Measurements from ENCODE around the gene TEKT5.
"Not testable (repeated sequence)": the region's sequence is repeated elsewhere in the genome, so short reads cannot be mapped to it uniquely, and the experiment has no call there.

The TEKT5 gene

DNA sequence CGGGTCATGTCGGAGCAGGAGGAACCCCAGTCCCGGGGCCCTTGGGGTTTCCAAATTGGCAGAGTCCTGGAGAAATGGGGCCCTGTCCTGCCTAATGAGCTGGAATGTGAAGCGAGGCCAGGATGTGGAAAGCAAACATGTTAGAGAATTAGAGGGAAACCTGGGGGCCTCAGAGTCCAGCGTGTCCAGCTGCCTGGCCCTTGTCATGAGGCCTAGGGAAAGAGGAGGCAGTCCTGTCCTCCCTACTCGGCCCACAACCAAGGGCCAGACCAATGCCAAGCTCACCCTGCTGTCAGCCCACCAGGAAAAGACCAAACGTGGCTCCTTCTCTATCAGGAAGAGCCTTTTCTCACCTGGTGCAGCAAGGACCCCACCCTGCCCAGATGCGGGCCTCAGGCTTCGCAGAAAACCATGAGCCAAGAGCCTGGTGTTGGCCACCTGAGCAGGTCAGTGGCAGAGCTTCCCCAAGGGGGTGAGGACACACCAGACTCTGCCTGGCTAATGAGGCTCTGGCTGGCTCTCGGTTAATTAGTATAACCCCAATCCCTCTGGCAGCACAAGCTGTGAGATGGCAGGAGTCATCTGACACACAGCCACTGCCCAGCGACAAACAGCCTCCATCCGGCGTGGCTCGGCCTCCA lies 10.1 kb downstream of the TEKT5 start:
- DNase-seq, result no peak

GRCh38 chr16:10683170-10683569 lies 11.6 kb downstream of the TEKT5 start:
- DNase-seq, result no peak

DNA sequence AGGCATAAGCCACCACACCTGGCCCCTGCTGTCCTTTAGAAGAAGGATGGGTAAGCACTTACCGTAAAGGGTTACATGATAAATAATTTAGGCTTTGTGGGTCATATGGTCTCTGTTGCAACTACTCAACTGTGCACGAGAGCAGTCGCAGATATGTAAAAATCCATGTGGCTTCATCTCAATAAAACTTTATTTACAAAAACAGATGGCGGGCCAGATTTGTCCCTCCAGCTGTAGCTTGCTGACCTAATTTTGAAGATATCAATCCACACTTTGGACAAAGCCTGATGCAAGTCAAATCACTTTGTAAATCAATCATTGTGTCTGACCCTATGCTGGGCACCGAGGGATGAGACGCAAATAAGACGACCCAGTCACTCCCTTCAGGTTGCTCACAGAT lies 12.1 kb downstream of the TEKT5 start:
- DNase-seq, result no peak

- no peak for DNase-seq
These were observed 13.1 kb downstream of the TEKT5 start for GRCh38 chr16:10681310-10682308.

GRCh38 chr16:10679921-10680320 lies 14.8 kb downstream of the TEKT5 start:
- no peak for DNase-seq

DNA sequence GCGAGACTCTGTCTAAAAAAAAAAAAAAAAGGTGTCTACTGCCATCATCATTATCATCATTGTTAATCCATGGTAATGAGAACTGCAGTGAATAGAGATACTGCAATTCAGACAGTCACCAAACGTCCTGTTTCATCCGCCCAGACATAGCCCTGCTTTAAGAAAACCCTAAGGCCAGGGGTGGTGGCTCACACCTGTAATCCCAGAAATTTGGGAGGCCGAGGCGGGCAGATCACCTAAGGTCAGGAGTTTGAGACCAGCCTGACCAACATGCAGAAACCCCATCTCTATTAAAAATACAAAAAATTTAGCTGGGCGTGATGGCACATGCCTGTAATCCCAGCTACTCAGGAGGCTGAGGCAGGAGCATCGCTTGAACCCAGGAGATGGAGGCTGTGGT lies 15.3 kb downstream of the TEKT5 start:
- not testable (repeated sequence) for DNase-seq

GRCh38 chr16:10678655-10679054 lies 16.1 kb downstream of the TEKT5 start:
- DNase-seq, result no peak

GRCh38 chr16:10676284-10676683 lies 18.4 kb downstream of the TEKT5 start:
- DNase-seq, result no peak

GRCh38 chr16:10675861-10676260 lies 18.9 kb downstream of the TEKT5 start:
- no peak for DNase-seq

GRCh38 chr16:10675216-10675615 lies 19.5 kb downstream of the TEKT5 start:
- no peak for DNase-seq

- no peak for DNase-seq
These were observed 23.0 kb downstream of the TEKT5 start for GRCh38 chr16:10671729-10672128.

GRCh38 chr16:10669791-10670190 lies 24.9 kb downstream of the TEKT5 start:
- DNase-seq, result no peak

DNA sequence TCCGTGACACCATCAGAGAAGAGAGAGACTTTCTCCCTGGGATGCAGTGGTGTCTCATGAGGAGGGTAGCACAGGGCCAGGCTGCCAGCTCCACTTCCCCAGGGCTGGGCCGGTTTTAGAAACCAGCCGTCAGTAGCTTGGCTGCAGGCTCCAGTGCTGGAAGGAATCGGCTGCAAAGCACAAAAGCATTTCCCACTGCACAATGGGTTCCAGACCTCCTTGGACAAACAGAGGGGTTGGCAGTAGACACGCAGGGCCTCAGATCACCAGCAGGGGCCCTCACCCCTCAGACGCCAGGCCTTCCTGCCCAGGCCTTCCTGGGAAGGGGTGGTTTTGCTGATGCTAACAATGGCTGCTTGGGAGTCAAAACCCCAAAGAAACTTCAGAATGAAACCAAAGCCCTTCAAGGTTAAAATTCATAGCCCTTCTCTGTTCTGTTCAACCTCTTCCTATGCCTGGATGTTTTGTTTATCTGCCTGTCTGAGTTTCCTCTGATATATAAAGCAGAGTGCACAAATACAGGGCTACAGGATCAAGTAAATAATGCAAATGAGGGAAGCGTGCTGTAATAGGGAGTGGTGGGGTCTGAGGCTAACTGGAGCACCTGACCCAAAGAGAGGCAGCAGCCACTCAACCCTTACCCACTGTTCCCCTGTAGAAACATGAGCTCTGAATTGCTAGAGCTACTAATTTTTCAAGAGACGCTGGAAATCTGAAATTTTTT lies 26.2 kb downstream of the TEKT5 start:
- DNase-seq, result no peak

- DNase-seq, result no peak
These were observed 27.5 kb downstream of the TEKT5 start for GRCh38 chr16:10667239-10667638.

- no peak for DNase-seq
These were observed 28.4 kb downstream of the TEKT5 start for GRCh38 chr16:10666291-10666690.

DNA sequence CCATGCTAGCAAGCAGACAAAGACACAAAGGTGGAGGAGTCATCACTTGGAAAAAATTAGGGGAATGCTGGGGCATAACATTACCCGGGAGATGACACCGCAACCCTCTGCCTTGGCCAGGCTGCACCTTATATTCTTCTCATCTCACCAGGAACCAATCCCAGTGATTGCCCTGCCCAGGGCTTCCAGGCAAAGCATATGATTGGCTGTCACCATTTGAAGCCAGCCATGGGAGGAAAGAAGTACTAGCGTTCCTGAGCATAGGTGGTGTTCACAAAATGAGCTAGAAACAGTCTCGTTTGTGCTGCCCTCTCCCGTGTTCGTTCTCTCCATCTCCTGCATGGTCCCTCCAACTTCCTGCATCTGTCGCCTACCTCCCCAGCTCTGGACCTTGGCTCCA lies 29.6 kb downstream of the TEKT5 start:
- DNase-seq, result no peak

- DNase-seq, result no peak
These were observed 30.0 kb downstream of the TEKT5 start for GRCh38 chr16:10664720-10665126.

- DNase-seq, result no peak
These were observed 31.0 kb downstream of the TEKT5 start for GRCh38 chr16:10663744-10664143.

DNA sequence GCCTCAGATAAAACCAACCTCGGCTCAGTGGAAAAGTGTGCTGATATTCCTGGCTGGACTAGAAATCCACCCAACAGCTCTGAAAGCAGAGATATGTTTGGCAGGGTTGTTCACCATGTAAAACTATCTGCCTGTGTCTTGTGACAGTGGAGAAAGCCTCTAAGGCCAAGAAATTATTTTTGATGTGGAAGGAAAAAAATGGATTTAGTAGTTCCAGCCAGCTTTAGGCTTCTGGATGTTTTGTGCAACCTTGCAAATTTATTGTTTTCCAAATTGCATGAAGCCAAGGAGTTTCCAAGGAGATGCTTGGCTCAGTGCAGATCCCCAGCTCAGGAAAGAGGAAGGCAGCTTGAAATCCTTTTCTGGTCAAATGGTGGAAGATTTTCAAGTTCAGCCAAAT lies 31.6 kb downstream of the TEKT5 start:
- DNase-seq, result no peak

DNA sequence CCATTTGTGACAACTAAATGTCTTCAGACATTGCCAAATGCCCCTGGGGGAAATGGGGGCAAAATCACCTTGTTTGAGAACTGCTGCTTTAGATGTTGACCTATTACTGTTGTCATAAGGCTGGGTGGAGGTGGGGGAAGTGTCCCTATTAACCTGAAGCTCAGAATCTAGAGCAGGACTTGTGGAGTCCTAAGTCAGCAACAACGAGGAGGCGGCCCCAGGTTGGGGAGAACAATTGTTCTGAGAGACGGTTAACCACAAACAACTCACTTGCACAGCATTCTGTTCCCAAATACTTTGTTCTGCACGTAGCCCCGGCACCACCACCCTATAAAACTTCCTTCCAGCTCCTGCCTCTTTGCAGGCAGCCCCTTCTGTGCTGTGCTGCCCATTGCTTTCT lies 32.5 kb downstream of the TEKT5 start:
- no peak for DNase-seq

DNA sequence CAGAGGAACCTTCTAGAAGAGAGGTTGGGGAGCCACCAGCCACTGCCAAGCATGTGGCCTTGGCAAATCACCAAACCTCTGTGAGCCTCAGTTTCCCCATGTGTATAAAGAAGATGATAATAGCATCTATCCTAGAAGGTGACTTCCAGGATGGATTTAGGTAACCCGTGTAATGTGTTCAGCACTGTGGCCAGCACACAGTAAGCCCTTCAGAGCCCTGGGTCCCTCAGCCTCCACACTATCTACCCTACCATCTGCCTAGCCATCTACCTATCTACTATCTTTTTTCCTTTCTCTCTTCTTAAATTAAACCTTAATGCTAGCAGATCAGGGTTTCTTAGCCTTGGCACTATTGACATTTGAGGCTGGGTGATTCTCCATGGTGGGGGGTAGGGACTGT lies 33.0 kb downstream of the TEKT5 start:
- no peak for DNase-seq

GRCh38 chr16:10660950-10661635 lies 33.6 kb downstream of the TEKT5 start:
- no peak for DNase-seq

- no peak for DNase-seq
These were observed 35.8 kb downstream of the TEKT5 start for GRCh38 chr16:10658943-10659342.

Measured in fibroblast of skin of right biceps (primary cell).